T-helper 17 cell (primary cell): ENCODE results near the gene SFXN5. TPM values are rescaled to one million over a fixed set of nuclear protein-coding genes. Genes with fewer than 3 reads are reported as not detected.

Source experiments
- ATAC-seq: fragments of 150-1000 bp; cut with Tn5 transposase; 2 replicates; pipeline ENCODE4 v1.10.0; 2021; ENCODE audit warnings: mild to moderate bottlenecking, moderate library complexity
- DNase-seq, 3 donors: peaks; one replicate each; pipeline versions ENCODE4 v3.0.0 to v3.0.0-alpha.2; 2020 to 2021
- H3K9me3 ChIP-seq: one replicate; pipeline ENCODE4 v1.7.0; 2013; ENCODE audit warnings: low read length, mild to moderate bottlenecking; ENCODE audit not compliant: control insufficient read depth, poor library complexity, severe bottlenecking
- H3K27ac Mint-ChIP-seq: one replicate; pipeline ENCODE4 v1.8.0; 2022; ENCODE audit warnings: mild to moderate bottlenecking, moderate library complexity, mixed read lengths
- H3K27me3 Mint-ChIP-seq: one replicate; pipeline ENCODE4 v1.8.0; 2022; ENCODE audit warnings: mixed read lengths
- H3K36me3 Mint-ChIP-seq: one replicate; pipeline ENCODE4 v1.8.0; 2022; ENCODE audit warnings: low read depth, mixed read lengths
- H3K4me1 Mint-ChIP-seq: one replicate; pipeline ENCODE4 v1.8.0; 2022; ENCODE audit warnings: mild to moderate bottlenecking, mixed read lengths
- H3K4me3 Mint-ChIP-seq: one replicate; pipeline ENCODE4 v1.8.0; 2022; ENCODE audit warnings: mild to moderate bottlenecking, moderate library complexity, mixed read lengths
- total RNA-seq, 4 donors: library from RNA in 2 of 4; stranded (reverse) in 2 of 4; gene quantifications; one replicate each; pipeline ENCODE4 v1.2.3 and lab custom pipeline; 2022 to 2026

The SFXN5 gene
- total RNA-seq, 2 donors from 2014 or later = 7.0 to 10.0 TPM

DNA sequence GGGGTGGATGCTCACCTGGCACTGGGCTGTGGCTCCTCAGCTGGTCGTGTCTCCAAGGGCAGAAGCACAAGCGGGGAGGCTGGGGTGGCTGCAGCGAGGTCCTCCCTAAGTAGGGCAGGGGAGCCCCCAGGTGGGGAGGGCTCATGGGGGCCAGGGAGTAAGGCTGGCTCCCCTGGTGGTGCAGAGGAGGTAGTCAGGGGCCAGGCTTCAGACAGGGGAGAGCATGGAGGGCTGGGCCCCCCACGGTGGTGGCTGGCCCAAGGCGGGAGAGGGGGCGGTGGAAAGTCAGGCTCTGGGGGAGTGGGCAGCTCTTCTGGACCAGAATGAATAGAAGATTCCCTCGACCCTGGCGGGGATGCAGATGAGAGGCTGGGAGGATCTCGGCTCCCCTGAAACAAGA is 8.1 kb upstream of the SFXN5 start:
- Mint-ChIP-seq H3K27me3 (no peaks in the 10 kb centered on the region), H3K36me3 (peaks cover 3% of the 10 kb centered on the region), H3K4me1 (peaks cover 15% of the 10 kb centered on the region), H3K4me3 (no peak overlapping the region), H3K27ac (no peak overlapping the region)
- ATAC-seq = no peak
- no peak for DNase-seq
- H3K9me3 ChIP-seq = no peaks in the 10 kb centered on the region

DNA sequence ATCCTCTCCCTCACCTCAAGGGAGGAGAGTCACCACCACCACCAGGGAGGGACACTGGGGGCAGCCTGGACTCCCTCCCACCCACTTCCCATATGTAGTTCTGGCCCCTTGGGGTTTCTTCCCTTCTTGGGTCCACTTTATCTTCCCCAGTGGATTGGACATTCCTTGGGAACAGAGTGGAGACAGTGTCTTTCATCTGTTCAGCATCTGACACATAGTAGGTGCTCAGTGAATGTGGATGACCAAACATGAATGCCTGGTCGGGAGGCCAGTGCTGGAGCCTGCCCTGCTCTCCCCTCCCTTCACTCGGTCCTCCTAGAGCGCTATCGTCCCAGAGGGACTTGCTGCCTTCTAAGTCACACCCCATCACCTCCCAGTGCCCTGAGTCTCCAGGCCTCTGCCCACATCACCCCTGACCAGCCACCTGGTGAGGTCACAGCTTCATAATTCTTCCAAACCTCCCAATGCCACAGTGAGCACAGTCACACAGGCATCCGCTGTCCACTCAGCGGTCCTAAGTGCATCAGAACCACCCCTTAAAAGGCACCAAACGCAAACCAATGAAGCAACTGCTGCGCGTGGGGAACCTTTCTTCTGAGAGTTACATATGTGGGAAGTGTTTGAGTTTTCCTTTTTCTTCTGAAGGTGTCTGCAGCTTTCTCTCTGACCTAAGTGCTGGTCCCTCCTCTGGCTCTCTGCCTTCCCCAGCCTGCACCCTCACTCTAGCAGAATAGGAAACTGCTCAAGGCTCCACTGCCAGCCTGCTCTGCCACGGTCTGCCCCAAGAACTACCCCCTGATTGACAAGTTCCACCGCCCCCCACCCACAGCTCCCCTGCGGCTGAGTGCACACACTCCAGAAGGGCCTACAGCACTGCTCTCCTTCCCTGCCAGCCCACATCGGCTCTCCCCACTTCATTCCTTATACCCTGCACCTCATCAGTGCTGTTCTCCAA is 7.2 kb upstream of the SFXN5 start:
- Mint-ChIP-seq H3K36me3 (peaks cover 3% of the 10 kb centered on the region), H3K4me1 (peaks cover 15% of the 10 kb centered on the region), H3K27me3 (no peaks in the 10 kb centered on the region), H3K4me3 (peak overlapping the region; percentile 65), H3K27ac (no peak overlapping the region)
- DNase-seq (no peak), ATAC-seq (no peak)
- H3K9me3 ChIP-seq = no peaks in the 10 kb centered on the region

DNA sequence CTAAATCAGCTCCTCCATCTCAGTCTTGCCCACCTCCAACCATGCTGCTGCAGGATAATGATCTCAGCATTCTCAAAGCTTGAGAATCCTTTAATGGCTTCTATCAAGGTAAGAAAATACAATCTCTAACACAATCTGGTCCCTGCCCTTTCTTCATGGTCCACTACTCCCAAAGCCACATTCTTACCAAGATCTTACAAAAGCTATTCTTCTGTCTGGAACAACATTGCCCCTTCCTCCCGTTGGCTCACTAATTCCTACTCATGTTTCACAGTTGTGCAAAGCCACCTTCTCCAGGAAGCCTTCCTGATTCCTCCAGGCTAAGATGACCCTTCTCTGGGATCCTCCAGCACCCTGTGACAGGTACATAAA is 5.9 kb upstream of the SFXN5 start:
- Mint-ChIP-seq H3K27me3 (no peaks in the 10 kb centered on the region), H3K36me3 (peaks cover 3% of the 10 kb centered on the region), H3K4me3 (no peak overlapping the region), H3K4me1 (peaks cover 15% of the 10 kb centered on the region), H3K27ac (peak overlapping the region; percentile 82)
- no peak for DNase-seq
- ATAC-seq = no peak
- H3K9me3 ChIP-seq = no peaks in the 10 kb centered on the region

DNA sequence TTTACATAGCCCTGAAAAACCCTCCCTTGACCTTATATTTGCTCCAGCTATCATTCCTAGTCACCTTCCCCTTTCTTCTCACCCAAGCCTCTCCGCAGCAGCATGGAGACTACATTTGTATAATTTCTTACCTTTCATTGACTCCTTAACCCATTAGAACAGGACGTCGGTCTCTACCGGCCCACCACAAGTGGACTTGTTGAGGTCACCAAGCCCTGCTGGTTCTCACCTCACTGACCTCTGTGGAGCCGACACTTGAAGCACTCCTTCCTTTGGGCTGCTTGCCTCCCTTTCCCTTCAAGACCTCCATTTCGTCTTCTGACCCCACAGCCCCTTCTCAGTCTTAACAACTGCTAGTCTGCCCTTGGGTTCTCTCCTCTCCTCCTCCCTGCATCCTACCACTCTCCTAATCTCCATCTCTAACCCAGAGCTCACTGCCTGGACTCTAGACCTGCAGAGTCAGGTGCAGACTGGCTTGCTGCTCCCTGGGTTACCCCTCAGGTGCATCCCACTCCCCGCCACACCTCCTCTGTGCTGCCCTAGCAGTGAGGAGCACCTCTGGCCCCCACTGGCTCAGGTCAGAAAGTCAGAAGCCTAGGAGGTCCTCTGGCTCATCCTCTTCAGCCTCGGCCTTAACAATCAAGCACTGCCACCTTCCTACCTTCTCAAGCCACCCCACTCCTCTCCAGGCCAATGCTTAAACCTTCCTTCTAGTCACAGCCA is 5.3 kb upstream of the SFXN5 start:
- Mint-ChIP-seq H3K27me3 (no peaks in the 10 kb centered on the region), H3K4me3 (no peak overlapping the region), H3K36me3 (peaks cover 3% of the 10 kb centered on the region), H3K27ac (peak overlapping the region; percentile 82), H3K4me1 (peaks cover 19% of the 10 kb centered on the region)
- no peak for ATAC-seq
- no peaks in the 10 kb centered on the region for H3K9me3 ChIP-seq
- no peak for DNase-seq

DNA sequence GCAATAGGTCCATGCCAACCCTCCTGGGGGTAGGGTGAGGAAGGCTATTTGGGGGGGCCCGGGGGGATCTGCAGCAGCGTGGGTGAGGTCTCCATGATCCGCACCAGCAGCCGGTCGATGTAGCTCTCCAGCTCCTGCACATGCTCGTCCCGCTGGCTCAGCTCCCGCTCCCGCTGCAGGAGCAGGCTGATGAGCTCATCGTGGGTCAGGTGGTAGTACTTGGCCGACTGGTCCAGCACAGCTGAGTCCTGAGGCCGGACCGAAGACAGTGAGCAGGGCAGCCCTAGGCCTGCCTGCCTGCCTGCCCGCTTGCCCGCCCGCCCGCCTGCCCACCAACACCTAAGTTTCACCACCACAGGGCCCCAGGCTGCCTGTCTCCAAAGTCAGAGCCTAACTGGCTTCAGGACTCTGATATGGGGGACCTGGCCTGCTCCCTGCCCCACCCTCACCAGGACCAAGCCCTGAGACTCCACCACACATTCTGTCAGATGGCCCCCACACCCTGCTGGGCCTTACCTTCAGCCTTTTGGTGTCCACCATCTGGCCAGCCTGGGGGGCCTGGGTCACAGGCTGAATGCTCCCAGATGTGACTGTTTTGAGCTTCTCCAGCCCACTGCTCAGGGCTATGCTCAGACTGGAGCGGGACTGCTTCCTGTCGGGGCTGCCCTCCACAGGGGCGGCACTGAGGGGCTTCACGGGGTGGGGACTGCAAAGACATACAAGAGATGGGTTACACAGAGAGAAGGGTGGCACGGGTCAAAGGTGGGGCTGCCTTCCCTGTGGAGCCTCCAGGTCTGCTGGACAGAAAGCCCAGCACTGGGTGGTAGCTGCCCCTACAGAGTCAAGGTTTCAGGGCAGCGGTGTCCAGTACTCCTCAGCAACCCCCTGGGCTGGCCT is 4.2 kb upstream of the SFXN5 start:
- Mint-ChIP-seq H3K36me3 (peaks cover 3% of the 10 kb centered on the region), H3K27me3 (no peaks in the 10 kb centered on the region), H3K4me1 (peaks cover 23% of the 10 kb centered on the region), H3K27ac (no peak overlapping the region), H3K4me3 (no peak overlapping the region)
- no peak for ATAC-seq
- no peak for DNase-seq
- H3K9me3 ChIP-seq = no peaks in the 10 kb centered on the region

DNA sequence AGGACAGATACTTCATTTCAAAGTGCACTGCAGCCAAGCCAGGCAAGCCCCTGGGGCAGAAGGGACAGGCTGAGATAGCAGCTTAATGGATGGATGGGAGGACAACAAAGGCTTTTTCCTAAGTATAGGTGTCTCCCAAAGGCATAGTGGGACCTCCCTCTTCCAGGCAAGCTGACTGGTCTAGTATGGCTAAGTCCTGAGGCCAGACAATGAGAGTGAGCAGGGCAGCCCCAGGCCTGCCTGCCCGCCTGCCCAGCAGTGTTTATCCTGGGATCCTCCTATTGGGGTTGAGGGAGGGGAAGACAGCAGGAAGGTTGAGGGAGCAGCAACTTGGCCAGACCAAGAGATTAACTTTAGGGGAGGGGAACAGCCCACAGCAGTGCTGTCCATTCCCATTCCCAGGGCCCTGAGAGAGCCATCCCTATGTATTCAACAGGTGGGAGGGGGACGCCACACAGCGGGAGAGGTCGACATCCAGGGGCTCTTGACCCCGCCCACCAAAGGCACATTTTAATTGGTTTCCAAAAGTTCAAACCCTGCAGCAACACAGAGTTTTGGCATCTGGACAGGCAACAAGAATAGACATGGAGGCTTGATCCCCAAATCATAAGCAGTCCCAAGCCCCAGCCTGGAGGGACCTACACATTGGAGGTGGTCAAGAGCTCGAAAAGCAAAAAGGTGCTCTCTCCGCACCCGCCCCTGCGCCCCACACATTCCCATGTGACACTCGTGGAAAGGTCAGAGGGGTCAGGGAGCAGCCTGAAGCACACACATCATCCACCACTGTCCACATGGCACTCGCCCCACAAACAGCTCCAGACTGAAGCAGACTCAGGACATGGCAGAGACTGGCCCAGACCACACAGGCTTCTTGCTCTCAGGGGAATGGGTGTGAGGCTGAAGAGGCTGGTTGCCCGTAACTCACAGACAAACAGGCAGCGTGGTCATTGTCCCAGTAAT is 2.9 kb upstream of the SFXN5 start:
- H3K4me3 Mint-ChIP-seq = no peak overlapping the region
- H3K27ac Mint-ChIP-seq = no peak overlapping the region
- DNase-seq = no peak
- peaks cover 5% of the 10 kb centered on the region for H3K36me3 Mint-ChIP-seq
- H3K9me3 ChIP-seq = no peaks in the 10 kb centered on the region
- no peak for ATAC-seq
- H3K27me3 Mint-ChIP-seq = no peaks in the 10 kb centered on the region
- H3K4me1 Mint-ChIP-seq = peaks cover 32% of the 10 kb centered on the region

DNA sequence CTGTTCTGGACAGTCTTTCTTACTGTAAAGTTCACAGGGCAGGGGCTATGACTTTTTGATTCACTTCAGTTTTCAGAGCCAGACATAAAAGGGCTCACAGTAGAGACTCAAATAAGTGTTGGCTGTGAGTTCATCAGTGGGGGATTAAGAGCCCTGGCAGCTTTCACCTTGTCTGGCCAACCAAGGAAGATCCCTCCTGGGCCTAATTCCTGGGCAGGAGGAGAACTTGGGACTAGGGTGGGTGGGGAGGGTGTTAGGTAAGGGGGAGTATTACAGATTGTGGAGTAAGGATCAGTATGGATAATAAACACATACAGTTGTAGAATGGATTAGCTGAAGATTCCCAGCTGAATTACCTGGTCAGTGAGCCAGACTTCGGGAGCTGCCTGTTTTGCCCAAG is 904 bp upstream of the SFXN5 start:
- ATAC-seq = no peak
- DNase-seq = no peak
- no peaks in the 10 kb centered on the region for H3K27me3 Mint-ChIP-seq

DNA sequence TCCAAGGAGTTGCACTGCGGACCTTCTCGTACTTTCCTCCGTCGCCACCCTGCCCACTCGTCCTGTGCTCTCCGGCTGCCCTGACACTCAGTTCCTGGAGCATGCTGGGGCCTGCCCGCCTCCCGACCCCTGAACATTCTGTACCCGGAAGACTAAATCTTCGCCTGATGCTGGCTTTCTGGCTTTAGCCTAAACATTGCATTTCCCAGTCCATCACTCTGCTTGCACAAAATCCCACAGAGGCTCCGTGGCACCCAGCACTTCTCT is 550 bp upstream of the SFXN5 start:
- ATAC-seq = no peak
- no peak for DNase-seq
- H3K4me3 Mint-ChIP-seq = peak overlapping the region; percentile 93

More for the DNA sequence above, 904 bp upstream of the SFXN5 start:
- peak overlapping the region; percentile 93 for H3K27ac Mint-ChIP-seq
- no peaks in the 10 kb centered on the region for H3K9me3 ChIP-seq
- H3K36me3 Mint-ChIP-seq = peaks cover 4% of the 10 kb centered on the region
- H3K4me1 Mint-ChIP-seq = peaks cover 35% of the 10 kb centered on the region
- H3K4me3 Mint-ChIP-seq = peak overlapping the region; percentile 93

DNA sequence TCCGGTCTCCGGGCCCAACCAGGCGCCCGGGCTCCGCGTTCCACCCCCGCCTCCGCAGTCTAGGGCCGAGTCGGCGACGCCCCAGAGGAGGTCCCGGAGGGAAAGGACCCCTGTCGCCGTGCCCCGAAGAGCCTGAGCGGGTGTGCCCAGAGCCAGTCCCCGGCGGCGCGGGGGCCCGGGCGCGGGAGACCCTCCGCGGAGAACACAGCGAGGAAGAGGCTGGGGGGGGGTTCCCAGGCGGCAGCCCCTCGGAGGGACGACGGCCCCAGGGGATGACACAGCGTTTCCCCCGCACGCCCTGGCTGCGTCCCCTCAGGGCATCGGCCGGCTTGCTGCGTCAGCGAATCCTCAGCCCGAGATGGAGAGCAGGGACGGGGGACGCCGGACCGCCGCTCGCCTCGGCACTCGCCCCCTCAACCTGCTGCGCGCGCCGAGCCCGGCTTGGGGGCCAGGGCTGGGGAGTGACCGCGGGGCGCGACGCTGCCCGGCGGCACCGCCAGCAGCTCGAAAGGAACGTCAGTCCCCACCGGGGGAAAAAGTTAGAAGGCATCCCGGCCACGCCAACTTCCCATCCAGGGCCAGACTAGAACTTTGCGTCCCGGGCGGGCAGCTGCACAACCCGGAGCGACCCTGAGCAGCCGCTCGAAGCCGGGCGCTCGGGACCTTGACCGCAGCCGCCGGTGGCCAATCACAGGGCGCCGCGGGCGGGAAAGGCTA is 711 bp downstream of the SFXN5 start:
- H3K9me3 ChIP-seq = no peaks in the 10 kb centered on the region
- Mint-ChIP-seq H3K27me3 (no peaks in the 10 kb centered on the region), H3K4me1 (peaks cover 27% of the 10 kb centered on the region), H3K27ac (peak overlapping the region; percentile 93), H3K36me3 (peaks cover 2% of the 10 kb centered on the region), H3K4me3 (peak overlapping the region; percentile 93)
- ATAC-seq (peak; percentile 5), DNase-seq (peak in 1 of 3 donors; percentile 13)

More for the DNA sequence above, 550 bp upstream of the SFXN5 start:
- H3K9me3 ChIP-seq = no peaks in the 10 kb centered on the region
- Mint-ChIP-seq H3K27me3 (no peaks in the 10 kb centered on the region), H3K36me3 (peaks cover 2% of the 10 kb centered on the region), H3K27ac (peak overlapping the region; percentile 93), H3K4me1 (peaks cover 33% of the 10 kb centered on the region)

DNA sequence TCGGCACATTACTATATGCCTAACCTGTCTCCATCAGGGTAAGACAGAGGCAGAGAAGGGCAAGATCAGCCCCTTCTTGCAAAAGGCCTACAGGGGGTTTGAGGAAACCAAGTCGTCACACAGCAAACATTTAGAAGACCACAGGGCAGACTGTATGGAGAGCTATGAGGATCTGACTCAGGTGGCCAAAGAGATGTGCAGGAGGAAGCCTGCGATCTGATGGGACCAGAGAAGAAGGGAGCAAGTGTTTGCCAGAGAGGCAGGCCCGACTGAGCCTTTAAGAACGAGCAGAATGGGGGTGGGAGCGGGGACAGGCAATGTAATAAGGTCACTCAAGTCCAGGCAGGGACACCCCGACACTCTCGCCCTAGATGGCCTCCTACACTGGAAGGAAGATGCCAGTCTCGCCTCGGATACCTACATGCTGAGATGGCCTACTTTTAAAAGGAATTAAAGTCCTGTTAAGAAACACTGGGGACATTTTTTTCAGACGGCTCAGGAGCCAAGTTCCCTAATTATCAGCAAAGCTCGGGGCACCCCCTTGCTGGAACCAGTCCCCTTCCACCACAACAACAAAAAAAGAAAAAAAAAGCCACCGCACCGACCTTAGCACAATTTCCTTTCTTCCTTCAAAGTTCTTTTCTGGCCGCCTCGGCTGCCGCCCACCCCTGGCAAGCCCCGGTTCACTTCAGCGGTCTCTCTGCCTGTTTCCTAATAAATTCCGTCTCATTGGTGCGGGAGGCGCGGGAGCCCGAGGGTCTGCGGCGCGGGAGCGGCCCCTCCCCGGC is 1.5 kb downstream of the SFXN5 start:
- peaks cover 2% of the 10 kb centered on the region for H3K36me3 Mint-ChIP-seq
- ATAC-seq (no peak), DNase-seq (no peak)
- H3K27ac Mint-ChIP-seq = peak overlapping the region; percentile 65
- peak overlapping the region; percentile 93 for H3K4me3 Mint-ChIP-seq
- no peaks in the 10 kb centered on the region for H3K9me3 ChIP-seq
- peaks cover 27% of the 10 kb centered on the region for H3K4me1 Mint-ChIP-seq
- H3K27me3 Mint-ChIP-seq = no peaks in the 10 kb centered on the region

DNA sequence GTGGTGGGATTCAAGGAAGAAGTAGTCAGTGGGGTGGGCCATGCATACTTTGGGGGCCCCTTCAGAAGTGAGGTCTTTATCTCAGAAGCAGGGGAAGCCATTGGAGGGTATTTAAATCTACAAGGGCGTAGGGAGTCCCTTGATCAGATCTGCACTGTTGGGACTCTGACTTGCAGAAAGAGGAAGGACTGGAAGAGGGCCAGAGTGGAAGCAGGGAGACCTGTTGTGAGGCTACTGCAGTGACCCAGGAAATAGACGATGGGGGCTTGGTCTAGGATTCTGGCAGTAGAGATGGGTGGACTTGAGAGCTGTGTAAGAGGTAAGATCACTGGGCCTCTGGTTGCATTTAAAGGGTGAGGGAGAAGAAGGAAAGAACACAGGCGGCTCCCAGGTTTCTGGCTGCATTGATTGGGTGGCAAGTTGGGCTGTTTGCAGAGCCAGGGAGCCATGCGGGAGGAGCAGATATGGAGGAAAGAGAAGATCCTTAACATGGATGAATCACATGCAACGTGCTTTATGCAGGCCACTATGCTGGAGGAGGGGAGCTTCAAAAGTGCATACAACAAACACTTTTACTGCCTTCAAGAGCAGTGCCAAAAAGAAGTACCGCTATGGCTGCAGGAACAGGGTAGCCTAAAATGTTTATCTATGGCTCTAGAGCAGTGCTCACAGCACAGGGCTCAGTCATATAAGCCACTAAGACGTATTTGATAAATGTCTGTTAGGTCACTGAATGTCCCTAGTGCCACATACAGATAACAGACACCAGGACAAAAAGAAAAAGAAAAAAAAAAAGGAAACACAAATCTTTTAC is 2.3 kb downstream of the SFXN5 start:
- no peaks in the 10 kb centered on the region for H3K9me3 ChIP-seq
- peaks cover 31% of the 10 kb centered on the region for H3K4me1 Mint-ChIP-seq
- ATAC-seq (no peak), DNase-seq (no peak)
- peak overlapping the region; percentile 93 for H3K4me3 Mint-ChIP-seq
- H3K27me3 Mint-ChIP-seq = no peaks in the 10 kb centered on the region
- H3K36me3 Mint-ChIP-seq = peaks cover 2% of the 10 kb centered on the region
- H3K27ac Mint-ChIP-seq = no peak overlapping the region
